Right atrium auricular region (tissue), 2 donors: ENCODE measurements around the gene MTRFR. TPM values are rescaled to one million over a fixed set of nuclear protein-coding genes. Genes with fewer than 3 reads are reported as not detected.

Experiments
- DNase-seq: peaks from one replicate; pipeline ENCODE4 v3.0.0-alpha.2; 2019; ENCODE audit warnings: low spot score
- H3K27ac ChIP-seq, 2 donors: fragments of 200-600 bp; sonication (generic); 1 replicate in 1 of 2; 2 replicates in 1 of 2; pipeline ENCODE4 v1.5.1; 2016 to 2019
- H3K27me3 ChIP-seq, 2 donors: fragments of 200-600 bp; sonication (generic); one replicate each; pipeline versions ENCODE4 v1.5.1 to v1.6.0; 2017 to 2019
- H3K36me3 ChIP-seq: fragments of 200-600 bp; sonication (generic); one replicate; pipeline ENCODE4 v1.5.1; 2016
- H3K4me1 ChIP-seq, 2 donors: fragments of 200-600 bp; sonication (generic); one replicate each; pipeline versions ENCODE4 v1.5.1 to v1.6.0; 2017 to 2019
- H3K4me3 ChIP-seq, 2 donors: fragments of 200-600 bp; sonication (generic); 1 replicate in 1 of 2; 2 replicates in 1 of 2; pipeline ENCODE4 v1.5.1; 2017 to 2019; ENCODE audit warnings: mild to moderate bottlenecking in 1 of 2, moderate library complexity in 1 of 2
- H3K9me3 ChIP-seq, 2 donors: fragments of 200-600 bp; sonication (generic); one replicate each; pipeline ENCODE4 v1.5.1; 2019
- total RNA-seq, 2 donors: library from RNA; depleted of rRNA; stranded (reverse); fragments of >200 nt; gene quantifications; one replicate each; pipeline ENCODE4 v1.1.0, GENCODE V29; 2016
- TF ChIP-seq, protein P1 (sequence below), 2 donors: fragments of 200-600 bp; sonication (generic); IDR thresholded peaks; one replicate each; pipeline ENCODE4 v1.5.1; 2019; ENCODE audit warnings: antibody characterized with exemption in 2 of 2

The MTRFR gene
- total RNA-seq, 2 donors from 2014 or later, result 7.8 to 13.9 TPM

DNA sequence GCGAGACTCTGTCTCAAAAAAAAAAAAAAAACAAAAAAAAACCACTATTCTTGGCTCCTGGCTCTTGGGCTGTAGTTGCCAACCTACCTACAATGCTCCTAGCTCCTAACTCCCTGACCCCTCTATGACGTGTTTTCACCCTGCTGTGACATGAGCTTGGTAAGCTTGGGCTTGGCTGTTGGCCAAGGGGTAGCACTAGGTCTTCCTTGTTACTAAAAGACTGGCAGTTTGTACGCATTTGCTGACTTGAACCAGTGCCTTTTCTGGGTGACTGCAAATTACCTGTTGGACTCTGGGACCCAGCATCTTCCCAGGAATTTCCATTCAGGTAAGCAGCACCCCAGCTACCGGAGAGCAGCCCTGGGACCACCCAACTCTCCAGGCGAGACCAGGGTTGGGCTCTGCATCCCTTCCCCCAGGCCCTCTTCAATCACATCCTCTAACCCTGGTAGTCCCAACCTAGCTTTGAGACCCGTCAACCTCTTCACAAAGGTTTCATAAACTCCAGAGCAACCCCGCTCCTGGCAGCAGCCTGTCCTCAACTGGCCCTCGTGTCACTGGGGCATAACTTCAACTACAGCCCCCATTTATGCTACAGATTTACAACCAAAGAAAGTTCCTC is 30.1 kb downstream of the MTRFR start:
- Histone ChIP-seq H3K27me3 (no peaks in the 10 kb centered on the region), H3K4me1 (peaks cover 0 to 7% of the 10 kb centered on the region in 2 donors), H3K9me3 (no peaks in the 10 kb centered on the region), H3K27ac (no peak overlapping the region), H3K36me3 (peaks cover 59% of the 10 kb centered on the region), H3K4me3 (no peak overlapping the region)
- no peak for DNase-seq
- TF ChIP-seq, protein P1, sequence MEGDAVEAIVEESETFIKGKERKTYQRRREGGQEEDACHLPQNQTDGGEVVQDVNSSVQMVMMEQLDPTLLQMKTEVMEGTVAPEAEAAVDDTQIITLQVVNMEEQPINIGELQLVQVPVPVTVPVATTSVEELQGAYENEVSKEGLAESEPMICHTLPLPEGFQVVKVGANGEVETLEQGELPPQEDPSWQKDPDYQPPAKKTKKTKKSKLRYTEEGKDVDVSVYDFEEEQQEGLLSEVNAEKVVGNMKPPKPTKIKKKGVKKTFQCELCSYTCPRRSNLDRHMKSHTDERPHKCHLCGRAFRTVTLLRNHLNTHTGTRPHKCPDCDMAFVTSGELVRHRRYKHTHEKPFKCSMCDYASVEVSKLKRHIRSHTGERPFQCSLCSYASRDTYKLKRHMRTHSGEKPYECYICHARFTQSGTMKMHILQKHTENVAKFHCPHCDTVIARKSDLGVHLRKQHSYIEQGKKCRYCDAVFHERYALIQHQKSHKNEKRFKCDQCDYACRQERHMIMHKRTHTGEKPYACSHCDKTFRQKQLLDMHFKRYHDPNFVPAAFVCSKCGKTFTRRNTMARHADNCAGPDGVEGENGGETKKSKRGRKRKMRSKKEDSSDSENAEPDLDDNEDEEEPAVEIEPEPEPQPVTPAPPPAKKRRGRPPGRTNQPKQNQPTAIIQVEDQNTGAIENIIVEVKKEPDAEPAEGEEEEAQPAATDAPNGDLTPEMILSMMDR (IDR thresholded peaks at IDR 0.05), result no peak

DNA sequence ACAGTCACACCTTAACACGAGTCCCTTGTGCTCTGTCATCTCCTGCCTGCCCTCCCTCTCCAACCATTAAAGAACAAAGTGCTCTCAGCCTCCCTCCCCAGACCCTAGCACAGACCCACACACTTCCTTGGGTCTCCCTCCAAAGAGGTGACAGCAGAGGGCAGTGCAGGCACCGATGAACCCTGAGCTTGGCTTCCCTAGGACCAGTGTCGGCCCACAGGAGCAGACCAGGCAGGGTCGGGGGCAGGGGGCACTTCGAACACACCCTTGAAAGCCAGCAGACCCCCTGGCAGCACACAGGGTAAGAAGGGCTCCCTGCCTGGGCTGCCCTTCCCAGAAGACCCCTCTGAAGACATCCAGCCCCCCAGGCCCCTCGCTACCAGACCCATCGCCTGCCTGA is 31.4 kb downstream of the MTRFR start:
- no peak for DNase-seq
- Histone ChIP-seq H3K4me3 (no peak overlapping the region), H3K9me3 (no peaks in the 10 kb centered on the region), H3K4me1 (peaks cover 0 to 20% of the 10 kb centered on the region in 2 donors), H3K36me3 (peaks cover 46% of the 10 kb centered on the region), H3K27ac (no peak overlapping the region), H3K27me3 (no peaks in the 10 kb centered on the region)
- TF ChIP-seq, protein P1 (IDR thresholded peaks at IDR 0.05), result peak in 1 of 2 donors; percentile 17

DNA sequence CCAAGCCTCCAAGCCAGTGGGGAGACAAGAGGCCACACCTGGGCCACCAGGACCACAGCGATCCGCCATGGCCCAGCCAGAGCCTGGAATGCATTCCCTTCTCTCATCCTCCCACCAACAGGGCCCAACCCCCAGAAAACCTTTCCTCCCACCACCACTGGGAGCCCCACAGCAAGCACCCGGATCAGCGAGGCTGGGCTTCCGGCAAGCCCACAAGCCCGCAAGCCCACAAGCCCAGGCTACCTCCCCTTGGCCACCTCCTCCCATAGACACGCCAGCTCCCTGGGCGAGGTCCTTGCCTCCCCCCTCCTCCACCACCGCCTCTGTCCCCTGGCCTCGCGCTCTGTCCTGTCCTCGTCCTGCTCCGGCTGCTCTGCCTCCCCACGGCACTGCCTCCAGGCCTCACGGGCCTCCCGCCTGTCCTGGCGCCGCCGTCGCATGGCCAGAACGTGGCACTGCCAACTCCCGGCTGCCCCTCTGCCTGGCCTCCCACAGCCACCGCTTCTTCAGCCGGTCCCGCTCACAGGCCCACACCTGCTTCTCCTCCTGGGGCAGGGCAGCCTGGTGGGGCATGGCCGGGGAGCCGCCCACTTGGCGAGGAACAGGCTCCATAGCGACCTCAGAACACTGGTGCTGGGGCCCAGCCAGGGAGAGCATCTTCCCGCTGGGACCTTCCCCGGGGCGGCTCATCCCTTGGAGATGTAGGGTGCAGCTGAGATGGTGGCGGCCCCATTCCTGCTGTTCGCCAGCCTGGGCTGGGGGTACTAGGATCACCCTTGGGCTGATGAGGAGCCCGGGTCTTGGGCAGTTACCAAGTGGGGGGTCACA is 32.8 kb downstream of the MTRFR start:
- TF ChIP-seq, protein P1 (IDR thresholded peaks at IDR 0.05), result no peak
- no peak for DNase-seq
- peaks cover 35% of the 10 kb centered on the region for H3K36me3 ChIP-seq
- H3K9me3 ChIP-seq, result no peaks in the 10 kb centered on the region
- no peak overlapping the region for H3K4me3 ChIP-seq
- no peaks in the 10 kb centered on the region for H3K27me3 ChIP-seq
- no peak overlapping the region for H3K27ac ChIP-seq
- H3K4me1 ChIP-seq, result peaks cover 0 to 31% of the 10 kb centered on the region in 2 donors

DNA sequence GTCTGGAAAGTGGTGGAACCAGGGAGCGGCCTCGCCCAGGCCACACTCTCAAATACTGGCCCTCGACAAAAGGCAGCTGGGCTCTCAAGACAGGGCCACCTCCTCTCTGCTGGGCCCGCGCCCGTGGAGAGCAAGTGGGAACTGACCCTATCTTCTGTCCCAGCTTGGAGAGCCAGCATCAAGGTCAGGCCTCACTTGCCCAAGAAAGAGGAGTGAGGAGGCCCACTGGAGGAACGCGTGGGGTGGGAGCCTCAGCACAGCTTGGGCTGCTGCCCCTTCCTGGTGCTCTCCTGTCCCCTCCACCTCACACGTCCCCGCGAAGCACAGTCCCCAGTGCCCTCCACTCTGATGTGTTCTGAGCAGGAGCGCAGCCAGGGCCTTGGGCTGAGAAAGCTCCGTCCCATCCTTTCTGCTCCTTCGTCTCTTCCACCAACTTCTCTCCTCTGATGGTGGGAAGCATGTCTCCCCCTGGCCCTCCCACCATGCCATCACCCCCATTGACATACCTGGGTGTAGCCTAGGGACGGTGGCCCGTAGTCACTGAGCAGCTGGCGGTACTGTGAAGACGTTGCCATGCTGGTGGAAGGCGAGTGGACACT is 33.5 kb downstream of the MTRFR start:
- Histone ChIP-seq H3K4me1 (peaks cover 0 to 31% of the 10 kb centered on the region in 2 donors), H3K27me3 (no peaks in the 10 kb centered on the region), H3K36me3 (peaks cover 28% of the 10 kb centered on the region), H3K27ac (no peak overlapping the region), H3K4me3 (no peak overlapping the region), H3K9me3 (no peaks in the 10 kb centered on the region)
- DNase-seq, result no peak
- TF ChIP-seq, protein P1 (IDR thresholded peaks at IDR 0.05), result no peak

DNA sequence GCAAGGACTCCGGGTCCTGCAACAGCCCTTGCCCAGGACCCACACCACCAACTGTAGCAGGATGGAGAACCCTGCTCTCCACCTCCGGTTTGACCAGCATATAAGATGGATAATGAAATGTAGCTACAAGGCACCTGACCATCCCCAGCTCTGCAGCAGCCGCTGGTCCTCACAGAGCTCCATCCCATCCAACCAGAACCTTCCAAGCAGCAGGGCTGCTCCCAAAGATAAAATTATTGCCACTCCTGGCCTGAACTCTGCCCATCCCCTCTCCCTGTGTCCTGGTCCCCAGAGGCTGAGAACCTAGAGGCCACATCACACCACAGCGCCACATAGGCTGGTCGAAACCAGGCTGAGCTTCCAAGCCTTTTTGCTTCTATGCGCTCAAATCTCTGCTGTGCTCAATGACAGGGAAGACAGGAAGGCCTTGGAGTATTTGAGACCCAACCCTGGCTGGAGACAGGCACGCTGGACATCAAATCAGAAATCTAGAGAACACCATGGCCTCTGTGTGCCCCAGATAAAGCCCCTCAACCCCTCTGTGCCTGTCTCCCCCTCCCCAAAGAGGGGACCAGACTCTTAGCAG is 34.2 kb downstream of the MTRFR start:
- H3K9me3 ChIP-seq, result no peaks in the 10 kb centered on the region
- H3K36me3 ChIP-seq, result peaks cover 21% of the 10 kb centered on the region
- no peak overlapping the region for H3K4me3 ChIP-seq
- TF ChIP-seq, protein P1 (IDR thresholded peaks at IDR 0.05), result no peak
- peaks cover 0 to 35% of the 10 kb centered on the region in 2 donors for H3K4me1 ChIP-seq
- H3K27ac ChIP-seq, result peak overlapping the region in 1 of 2 donors; percentile 84
- DNase-seq, result no peak
- H3K27me3 ChIP-seq, result no peaks in the 10 kb centered on the region
